Endothelial cell of umbilical vein (primary cell): ENCODE data around the gene MCM9. TPM values are rescaled to one million over a fixed set of nuclear protein-coding genes. Genes with fewer than 3 reads are reported as not detected.

ENCODE experiments used
- BruUV-seq: library from RNA; stranded (reverse); fragments of 400-500 nt; replicated peaks from 2 replicates; lab custom pipeline; 2021; lab: Mats Ljungman, UMichigan
- CTCF ChIA-PET: fragments of 300-600, 350-600 bp; sonication (Branson Sonifier 250); formaldehyde crosslinking; loops from one replicate; lab custom pipeline; 2021; ENCODE audit warnings: antibody characterized with exemption, inconsistent platforms; lab: Charles Lee
- POLR2A ChIA-PET: fragments of 300-600, 350-600 bp; sonication (Branson Sonifier 250); formaldehyde crosslinking; loops from one replicate; lab custom pipeline; 2021; ENCODE audit warnings: antibody characterized with exemption, inconsistent platforms; lab: Charles Lee
- DNase-seq: peaks from one replicate; pipeline ENCODE4 v3.0.0-alpha.2; 2011; ENCODE audit warnings: low read depth, low spot score
- FAIRE-seq: peaks from 2 replicates; lab custom pipeline; 2011; peaks lifted over from hg19 to GRCh38; lab: Jason Lieb, UNC
- H2AFZ ChIP-seq: 2 replicates; pipeline ENCODE4 v1.6.0; 2012; ENCODE audit warnings: low read depth, low read length, control low read depth, inconsistent platforms
- H3K27ac ChIP-seq: 2 replicates; pipeline ENCODE4 v1.5.1; 2011; ENCODE audit warnings: low read depth, mild to moderate bottlenecking, control low read depth, low read length, moderate library complexity; ENCODE audit not compliant: insufficient read depth
- H3K27me3 ChIP-seq, 2 experiments: 2 replicates each; pipeline versions ENCODE4 v1.6.0 to v1.6.1; 2011; ENCODE audit warnings: low read length in 2 of 2, mixed read lengths in 1 of 2; ENCODE audit not compliant: control insufficient read depth in 2 of 2, insufficient read depth in 2 of 2
- H3K36me3 ChIP-seq, 2 experiments: 2 replicates in 1 of 2; 3 replicates in 1 of 2; pipeline ENCODE4 v1.5.1; 2011; ENCODE audit warnings: low read length in 2 of 2, mild to moderate bottlenecking in 1 of 2, moderate library complexity in 1 of 2; ENCODE audit not compliant: control insufficient read depth in 2 of 2, insufficient read depth in 2 of 2; ENCODE audit errors: extremely low read depth in 1 of 2
- H3K4me1 ChIP-seq: 3 replicates; pipeline ENCODE4 v1.5.1; 2011; ENCODE audit warnings: mild to moderate bottlenecking, low read length; ENCODE audit not compliant: control insufficient read depth, insufficient read depth; ENCODE audit errors: extremely low read depth
- H3K4me2 ChIP-seq: 2 replicates; pipeline ENCODE4 v1.6.1; 2011; ENCODE audit warnings: low read length, control low read depth, mixed read lengths; ENCODE audit not compliant: insufficient read depth
- H3K4me3 ChIP-seq, 3 experiments: fragments of 200-600 bp in 1 of 3; sonication (generic), shearing (Covaris generic) in 1 of 3; replicated peaks in 1 of 3; 2 replicates each; pipeline ENCODE4 v1.5.1; 2011 to 2016; ENCODE audit warnings: control low read depth in 3 of 3, low read length in 3 of 3, mild to moderate bottlenecking in 2 of 3, inconsistent platforms in 1 of 3, low read depth in 1 of 3, moderate library complexity in 1 of 3; ENCODE audit not compliant: insufficient read depth in 1 of 3
- H3K79me2 ChIP-seq: 2 replicates; pipeline ENCODE4 v1.6.0; 2012; ENCODE audit warnings: low read length, inconsistent platforms; ENCODE audit not compliant: control insufficient read depth, insufficient read depth
- H3K9ac ChIP-seq: replicated peaks from 2 replicates; pipeline ENCODE3; 2011; ENCODE audit warnings: low read length, control low read depth; ENCODE audit not compliant: insufficient read depth; ENCODE audit errors: extremely low read depth
- H3K9me1 ChIP-seq: replicated peaks from 3 replicates; pipeline ENCODE4 v1.6.0; 2011; ENCODE audit warnings: mild to moderate bottlenecking, low read length; ENCODE audit not compliant: control insufficient read depth, insufficient read depth; ENCODE audit errors: extremely low read depth
- H3K9me3 ChIP-seq: replicated peaks from 2 replicates; pipeline ENCODE4 v1.5.1; 2012; ENCODE audit warnings: low read length, inconsistent platforms; ENCODE audit not compliant: control insufficient read depth, insufficient read depth
- H4K20me1 ChIP-seq: replicated peaks from 2 replicates; pipeline ENCODE3; 2011; ENCODE audit warnings: mild to moderate bottlenecking, low read length; ENCODE audit not compliant: control insufficient read depth, insufficient read depth; ENCODE audit errors: extremely low read depth
- CTCF ChIP-seq, 2 donors: IDR thresholded peaks; 1 replicate in 1 of 2; 2 replicates in 1 of 2; pipeline ENCODE4 v1.5.1; 2011; ENCODE audit warnings: low read length in 2 of 2, mild to moderate bottlenecking in 2 of 2, moderate library complexity in 2 of 2, control low read depth in 1 of 2, inconsistent platforms in 1 of 2, low read depth in 1 of 2; ENCODE audit not compliant: insufficient read depth in 1 of 2; ENCODE audit errors: extremely low read depth in 1 of 2
- EZH2 ChIP-seq: IDR thresholded peaks from 2 replicates; pipeline ENCODE4 v1.6.1; 2012; ENCODE audit warnings: borderline replicate concordance, low read depth, mild to moderate bottlenecking, moderate library complexity, low read length, inconsistent platforms; ENCODE audit not compliant: severe bottlenecking
- FOS ChIP-seq: IDR thresholded peaks from 2 replicates; pipeline ENCODE4 v1.6.1; 2011; ENCODE audit warnings: mild to moderate bottlenecking, low read length, moderate library complexity, borderline replicate concordance; ENCODE audit not compliant: insufficient read depth
- GATA2 ChIP-seq: IDR thresholded peaks from 2 replicates; pipeline ENCODE4 v1.7.0; 2011; ENCODE audit warnings: low read depth, mild to moderate bottlenecking, moderate library complexity, mixed read lengths, low read length; ENCODE audit not compliant: insufficient read length, insufficient read depth
- JUN ChIP-seq: IDR thresholded peaks from 2 replicates; pipeline ENCODE4 v1.6.1; 2011; ENCODE audit warnings: borderline replicate concordance, low read depth; ENCODE audit not compliant: insufficient read length, insufficient read depth
- MAX ChIP-seq: IDR thresholded peaks from 2 replicates; pipeline ENCODE4 v1.6.1; 2011; ENCODE audit not compliant: insufficient read depth, insufficient read length
- MYC ChIP-seq: IDR thresholded peaks from one replicate; pipeline ENCODE4 v1.6.1; 2011; ENCODE audit warnings: mild to moderate bottlenecking, low read depth, low read length
- POLR2A ChIP-seq: IDR thresholded peaks from 2 replicates; pipeline ENCODE4 v1.6.1; 2012; ENCODE audit warnings: low read depth, mild to moderate bottlenecking, control low read depth, low read length
- POLR2AphosphoS5 ChIP-seq: IDR thresholded peaks from 2 replicates; pipeline ENCODE4 v1.6.1; 2012; ENCODE audit warnings: low read depth, mild to moderate bottlenecking, control low read depth, low read length, moderate library complexity; ENCODE audit not compliant: insufficient read depth
- dilution Hi-C: fragments of 300-500 bp; cut with MboI; formaldehyde crosslinking; loops from one replicate; pipeline ENCODE4 v1.15.0; 2019; ENCODE audit warnings: low sequenced_read_pairs; ENCODE audit not compliant: extremely low pct_ligation_motif_present
- intact Hi-C: fragments of 100-400 bp; cut with micrococcal nuclease; formaldehyde crosslinking; loops from one replicate; pipeline ENCODE4 v1.10.0; 2022
- polyA plus RNA-seq, 4 experiments: library from polyadenylated mRNA; depleted of rRNA in 3 of 4; stranded (reverse) in 3 of 4; unstranded in 1 of 4; fragments of >200 nt; gene quantifications; 2 replicates each; pipeline versions ENCODE4 v1.2.1 to v1.2.3, GENCODE V29; 2011 to 2012; ENCODE audit warnings: missing spikeins in 1 of 4
- total RNA-seq: library from RNA; stranded (reverse); gene quantifications from 2 replicates; pipeline ENCODE4 v1.2.3, GENCODE V29; 2021

Gene MCM9
- total and polyA plus RNA-seq, 2 donors (not counting 3 experiments of a cell fraction or from before 2014, with no cell fraction given) = 2.0 to 14.1 TPM

- H3K4me3 ChIP-seq = no peak overlapping the region
- H4K20me1 ChIP-seq = no peaks in the 10 kb centered on the region
- no peak overlapping the region for H2AFZ ChIP-seq
- H3K4me1 ChIP-seq = no peaks in the 10 kb centered on the region
- no peak for FAIRE-seq
- no peaks in the 10 kb centered on the region for H3K27me3 ChIP-seq
- dilution Hi-C loops = no loop called here
- no TSS peak for BruUV-seq
- H3K9me3 ChIP-seq = no peaks in the 10 kb centered on the region
- no peak for DNase-seq
- intact Hi-C loops = no loop called here
- POLR2A ChIA-PET = no interaction called here
- H3K9me1 ChIP-seq = no peaks in the 10 kb centered on the region
- no peak overlapping the region for H3K27ac ChIP-seq
- no peaks in the 10 kb centered on the region for H3K36me3 ChIP-seq
- no peak overlapping the region for H3K4me2 ChIP-seq
- TF ChIP-seq JUN (no peak), MYC (no peak), POLR2A (no peak), CTCF (IDR thresholded peaks at IDR 0.05; ENCODE audit: extremely low read depth in 1 of 2, insufficient read depth in 1 of 2, low read depth in 1 of 2, low read length in 2 of 2) (no peak), MAX (no peak), FOS (no peak), GATA2 (no peak), POLR2AphosphoS5 (no peak), EZH2 (no peak)
- CTCF ChIA-PET = interaction anchor here (1.0 to 1.5 kb wide), 3 partner anchors 11 to 131 kb away, joined by 3 to 4 read pairs (median 3); no protein-coding TSS in a partner anchor
- H3K79me2 ChIP-seq = no peaks in the 10 kb centered on the region
- H3K9ac ChIP-seq = no peak overlapping the region
Measured at GRCh38 chr6:118980063-118980462, 45.1 kb upstream of the MCM9 start.
